Activated naive CD4-positive, alpha-beta T cell treated with anti-CD3 and anti-CD28 coated beads, Interleukin-2, amount 50 U/mL, for 72 hours (primary cell): Measurements from ENCODE around the gene CYP4F22. TPM values are rescaled to one million over a fixed set of nuclear protein-coding genes. Genes with fewer than 3 reads are reported as not detected.
"Not testable (repeated sequence)": the region's sequence is repeated elsewhere in the genome, so short reads cannot be mapped to it uniquely, and the experiment has no call there.

Experiments used
- ATAC-seq, 2 donors: fragments of 150-1000 bp; cut with Tn5 transposase; 2 replicates each; pipeline ENCODE4 v1.10.0; 2021; ENCODE audit warnings: mild to moderate bottlenecking in 2 of 2, moderate library complexity in 2 of 2
- DNase-seq, 2 donors: peaks; one replicate each; pipeline ENCODE4 v3.0.0; 2021 to 2022; ENCODE audit warnings: low spot score in 2 of 2
- H3K27ac Mint-ChIP-seq, 2 donors: one replicate each; pipeline ENCODE4 v1.8.0; 2022; ENCODE audit warnings: mild to moderate bottlenecking in 2 of 2, mixed read lengths in 2 of 2
- H3K36me3 Mint-ChIP-seq, 2 donors: one replicate each; pipeline ENCODE4 v1.8.0; 2022; ENCODE audit warnings: mixed read lengths in 2 of 2
- H3K9me3 Mint-ChIP-seq, 2 donors: one replicate each; pipeline ENCODE4 v1.8.0; 2022; ENCODE audit warnings: mixed read lengths in 2 of 2
- total RNA-seq, 2 donors: library from RNA; stranded (reverse); gene quantifications; one replicate each; pipeline ENCODE4 v1.2.3, GENCODE V29; 2022

Gene CYP4F22
- total RNA-seq, 2 donors from 2014 or later, result 0.72 TPM; not detected in 1

DNA sequence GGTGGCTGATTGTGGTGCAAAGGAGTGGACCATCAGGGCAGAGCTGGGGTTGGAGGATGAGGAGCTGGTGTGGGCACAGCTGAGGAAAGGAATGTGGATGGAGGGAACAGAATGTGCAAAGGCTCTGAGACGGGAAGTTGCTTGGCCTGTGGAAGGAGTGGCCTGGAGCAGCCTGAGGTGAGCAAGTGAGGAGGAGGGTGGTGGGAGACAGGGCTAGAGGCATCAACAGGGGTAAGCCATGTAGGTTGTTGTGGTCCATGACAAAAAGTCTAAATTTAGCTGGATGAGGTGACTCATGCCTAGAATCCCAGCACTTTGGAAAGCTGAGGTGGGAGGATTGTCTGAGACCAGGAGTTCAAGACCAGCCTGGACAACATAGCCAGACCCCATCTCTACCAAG lies 9.5 kb downstream of the CYP4F22 start:
- peaks cover 5 to 16% of the 10 kb centered on the region in 2 donors for H3K36me3 Mint-ChIP-seq
- H3K9me3 Mint-ChIP-seq, result peaks cover 4 to 14% of the 10 kb centered on the region in 2 donors
- H3K27ac Mint-ChIP-seq, result no peak overlapping the region
- ATAC-seq (no peak), DNase-seq (no peak)

GRCh38 chr19:15519433-15519976 lies 11.2 kb downstream of the CYP4F22 start:
- H3K36me3 Mint-ChIP-seq, result peaks cover 5 to 16% of the 10 kb centered on the region in 2 donors
- DNase-seq, result no peak
- peaks cover 4 to 16% of the 10 kb centered on the region in 2 donors for H3K9me3 Mint-ChIP-seq

DNA sequence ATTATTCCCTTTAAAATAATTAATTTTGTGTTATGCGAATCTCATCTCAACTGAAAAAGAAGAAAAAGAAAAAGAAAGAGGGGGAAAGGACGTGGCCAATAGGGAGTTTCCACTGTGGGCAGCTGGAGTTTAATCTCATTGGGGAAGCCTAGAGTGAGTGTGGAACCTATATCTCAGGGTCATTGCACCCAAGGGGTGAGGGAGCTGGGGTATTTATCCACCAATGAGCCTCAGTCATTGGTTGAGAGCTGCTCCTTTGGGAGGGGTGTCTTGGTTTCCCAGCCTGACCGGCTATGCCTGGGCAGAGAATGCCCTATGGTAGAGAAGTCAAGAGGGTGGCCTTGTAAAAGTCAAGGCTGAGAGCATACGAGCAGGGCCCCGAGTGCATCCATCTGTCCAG lies 16.5 kb downstream of the CYP4F22 start:
- no peak for DNase-seq
- H3K9me3 Mint-ChIP-seq, result peaks cover 0 to 8% of the 10 kb centered on the region in 2 donors
- H3K36me3 Mint-ChIP-seq, result peaks cover under 1 to 4% of the 10 kb centered on the region in 2 donors
- no peak overlapping the region for H3K27ac Mint-ChIP-seq
- ATAC-seq, result no peak

More at GRCh38 chr19:15519433-15519976, 11.2 kb downstream of the CYP4F22 start:
- no peak for ATAC-seq
- H3K27ac Mint-ChIP-seq, result no peak overlapping the region

GRCh38 chr19:15525291-15525690 lies 17.0 kb downstream of the CYP4F22 start:
- Mint-ChIP-seq H3K9me3 (peaks cover 1 to 10% of the 10 kb centered on the region in 2 donors), H3K27ac (no peak overlapping the region), H3K36me3 (peaks cover 6 to 9% of the 10 kb centered on the region in 2 donors)
- ATAC-seq (no peak), DNase-seq (no peak)

GRCh38 chr19:15526408-15526807 lies 18.1 kb downstream of the CYP4F22 start:
- DNase-seq (no peak), ATAC-seq (no peak)
- Mint-ChIP-seq H3K27ac (no peak overlapping the region), H3K9me3 (peaks cover 4 to 14% of the 10 kb centered on the region in 2 donors), H3K36me3 (peaks cover 9 to 13% of the 10 kb centered on the region in 2 donors)

DNA sequence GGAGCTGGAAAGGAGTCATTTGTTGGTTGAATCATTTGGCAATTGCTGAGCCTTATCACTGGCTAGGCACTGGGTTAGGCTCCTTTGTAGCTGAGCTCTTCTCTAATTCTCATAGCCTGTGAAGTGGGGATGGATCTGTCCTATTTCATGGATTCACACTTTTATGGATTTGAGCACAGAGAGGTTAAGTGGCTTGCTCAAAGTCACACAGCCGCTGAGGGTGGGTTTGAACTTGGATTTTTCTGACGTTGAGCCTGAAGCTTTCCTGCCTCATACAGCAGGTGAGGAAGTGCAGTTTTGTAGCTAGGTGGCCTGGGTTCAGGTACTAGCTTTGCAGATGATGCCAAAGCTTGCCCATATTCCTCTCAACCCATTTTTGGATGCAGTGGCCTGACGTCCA lies 19.4 kb downstream of the CYP4F22 start:
- H3K9me3 Mint-ChIP-seq, result peaks cover 4 to 14% of the 10 kb centered on the region in 2 donors
- ATAC-seq (no peak), DNase-seq (no peak)
- peaks cover 9 to 13% of the 10 kb centered on the region in 2 donors for H3K36me3 Mint-ChIP-seq
- no peak overlapping the region for H3K27ac Mint-ChIP-seq

GRCh38 chr19:15529774-15530372 lies 21.5 kb downstream of the CYP4F22 start:
- Mint-ChIP-seq H3K27ac (peak overlapping the region in 1 of 2 donors; percentile 83), H3K36me3 (peaks cover 9 to 13% of the 10 kb centered on the region in 2 donors), H3K9me3 (peaks cover 4 to 9% of the 10 kb centered on the region in 2 donors)
- DNase-seq (no peak), ATAC-seq (no peak)

GRCh38 chr19:15532779-15533521 lies 24.6 kb downstream of the CYP4F22 start:
- H3K27ac Mint-ChIP-seq, result peak overlapping the region; percentile 77 to 88
- peak; percentile 90 to 95 for ATAC-seq
- H3K36me3 Mint-ChIP-seq, result peaks cover 9 to 13% of the 10 kb centered on the region in 2 donors
- DNase-seq, result no peak
- H3K9me3 Mint-ChIP-seq, result peaks cover 4 to 9% of the 10 kb centered on the region in 2 donors

- ATAC-seq, result not testable (repeated sequence)
Observed at GRCh38 chr19:15533522-15533830, 25.2 kb downstream of the CYP4F22 start.

GRCh38 chr19:15534957-15535864 lies 26.9 kb downstream of the CYP4F22 start:
- Mint-ChIP-seq H3K36me3 (peaks cover 4 to 5% of the 10 kb centered on the region in 2 donors), H3K27ac (no peak overlapping the region), H3K9me3 (peaks cover 7 to 9% of the 10 kb centered on the region in 2 donors)
- DNase-seq (no peak), ATAC-seq (peak in 1 of 2 donors; percentile 25)

More at GRCh38 chr19:15533522-15533830, 25.2 kb downstream of the CYP4F22 start:
- Mint-ChIP-seq H3K27ac (peak overlapping the region in 1 of 2 donors; percentile 77), H3K36me3 (peaks cover 9 to 13% of the 10 kb centered on the region in 2 donors)
- H3K9me3 Mint-ChIP-seq, DNase-seq: not testable (repeated sequence)

GRCh38 chr19:15536350-15536749 lies 28.0 kb downstream of the CYP4F22 start:
- no peak for ATAC-seq
- Mint-ChIP-seq H3K27ac (peak overlapping the region in 1 of 2 donors; percentile 6), H3K9me3 (peaks cover 3 to 5% of the 10 kb centered on the region in 2 donors), H3K36me3 (no peaks in the 10 kb centered on the region)
- DNase-seq, result no peak

DNA sequence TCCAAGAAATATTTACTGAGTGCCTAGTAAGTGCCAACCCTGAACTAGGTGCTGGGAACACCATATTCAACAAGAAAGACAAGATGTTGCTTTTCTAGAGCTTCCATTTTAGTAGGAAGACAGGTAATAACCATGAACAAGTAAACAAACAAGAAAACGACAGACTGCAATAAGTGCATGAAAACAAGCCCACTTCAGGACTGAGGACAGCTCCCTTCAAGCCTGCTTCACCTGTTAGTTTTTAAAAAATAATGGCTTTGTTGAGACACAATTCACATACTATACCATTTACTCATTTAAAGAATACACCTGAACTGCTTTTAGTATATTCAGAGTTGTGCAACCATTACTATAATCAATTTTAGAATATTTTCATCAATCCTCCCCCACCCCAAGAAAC lies 30.4 kb downstream of the CYP4F22 start:
- H3K36me3 Mint-ChIP-seq, result no peaks in the 10 kb centered on the region
- H3K9me3 Mint-ChIP-seq, result peaks cover 3 to 5% of the 10 kb centered on the region in 2 donors
- DNase-seq, result no peak
- ATAC-seq, result no peak
- H3K27ac Mint-ChIP-seq, result no peak overlapping the region

- H3K36me3 Mint-ChIP-seq, result no peaks in the 10 kb centered on the region
- ATAC-seq (no peak), DNase-seq (no peak)
Observed at GRCh38 chr19:15539638-15540037, 31.3 kb downstream of the CYP4F22 start.

GRCh38 chr19:15540435-15540834 lies 32.1 kb downstream of the CYP4F22 start:
- Mint-ChIP-seq H3K9me3 (peaks cover 3 to 5% of the 10 kb centered on the region in 2 donors), H3K36me3 (no peaks in the 10 kb centered on the region), H3K27ac (no peak overlapping the region)
- DNase-seq, result no peak
- ATAC-seq, result no peak

More at GRCh38 chr19:15539638-15540037, 31.3 kb downstream of the CYP4F22 start:
- Mint-ChIP-seq H3K9me3 (peaks cover 3 to 5% of the 10 kb centered on the region in 2 donors), H3K27ac (no peak overlapping the region)

DNA sequence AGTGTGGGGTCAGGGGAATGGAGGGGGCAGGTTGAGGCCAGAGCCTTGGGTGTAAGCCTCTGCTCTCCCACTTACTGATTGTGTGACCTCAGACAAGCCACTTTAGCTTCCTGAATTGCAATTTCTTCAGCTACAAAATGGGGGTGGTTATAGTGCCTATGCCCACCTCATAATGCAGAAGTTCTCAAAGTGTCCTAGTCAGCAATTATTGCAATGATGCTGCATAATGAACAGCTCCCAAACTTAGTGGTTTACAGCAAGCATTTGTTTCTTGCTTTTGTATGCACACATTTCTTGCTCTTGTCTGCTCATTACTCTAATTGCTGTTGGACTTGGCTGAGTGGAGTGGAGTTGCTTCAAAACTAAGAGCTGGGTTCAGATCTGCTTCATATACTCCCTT lies 36.0 kb downstream of the CYP4F22 start:
- H3K9me3 Mint-ChIP-seq, result no peaks in the 10 kb centered on the region
- no peak for DNase-seq
- no peak for ATAC-seq
- no peaks in the 10 kb centered on the region for H3K36me3 Mint-ChIP-seq
- H3K27ac Mint-ChIP-seq, result no peak overlapping the region

DNA sequence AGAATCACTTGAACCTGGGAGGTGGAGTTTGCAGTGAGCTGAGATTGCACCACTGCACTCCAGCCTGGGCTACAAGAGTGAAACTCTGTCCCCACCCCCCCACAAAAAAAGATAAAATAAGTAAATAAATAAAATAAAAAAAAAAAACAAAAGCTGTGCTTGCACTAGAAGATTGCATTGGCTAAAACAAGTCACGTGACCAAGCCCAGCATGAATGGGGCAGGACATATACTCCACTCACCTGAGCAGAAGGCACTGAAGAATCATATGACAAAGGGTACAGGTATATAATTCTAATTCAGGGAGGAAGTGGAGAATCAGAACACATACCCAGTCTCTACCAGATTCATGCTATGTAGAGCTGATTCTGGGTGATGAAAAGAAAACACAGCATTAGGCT lies 36.6 kb downstream of the CYP4F22 start:
- H3K27ac Mint-ChIP-seq, result no peak overlapping the region
- H3K9me3 Mint-ChIP-seq, result no peaks in the 10 kb centered on the region
- ATAC-seq (no peak), DNase-seq (no peak)
- no peaks in the 10 kb centered on the region for H3K36me3 Mint-ChIP-seq
